ENCODE results near the gene DHRS12.

GRCh38 chr13:51742611-51743010 lies 61.4 kb downstream of the DHRS12 start:
- TF ChIP-seq CTCF (conservative IDR thresholded peaks at IDR 0.05 in 1 of 2, IDR thresholded peaks at IDR 0.05 in 1 of 2; ENCODE audit: extremely low read depth in 1 of 2, insufficient read depth in 1 of 2, low read depth in 1 of 2, low read length in 2 of 2) = no peak
- TF ChIP-seq EZH2 (IDR thresholded peaks at IDR 0.05; ENCODE audit: borderline replicate concordance, low read length) = no peak

All from mammary epithelial cell (primary cell).